NCI-H2029 (cell line): ENCODE data around the gene UBE2S.

Source experiments
- DNase-seq: peaks from one replicate; lab custom pipeline; 2025; lab: John Stamatoyannopoulos, UW

UBE2S gene

GRCh38 chr19:55383279-55384130 lies 24.1 kb downstream of the UBE2S start:
- peak; percentile 55 for DNase-seq

GRCh38 chr19:55382522-55383054 lies 25.0 kb downstream of the UBE2S start:
- DNase-seq, result no peak

GRCh38 chr19:55382013-55382412 lies 25.6 kb downstream of the UBE2S start:
- no peak for DNase-seq

DNA sequence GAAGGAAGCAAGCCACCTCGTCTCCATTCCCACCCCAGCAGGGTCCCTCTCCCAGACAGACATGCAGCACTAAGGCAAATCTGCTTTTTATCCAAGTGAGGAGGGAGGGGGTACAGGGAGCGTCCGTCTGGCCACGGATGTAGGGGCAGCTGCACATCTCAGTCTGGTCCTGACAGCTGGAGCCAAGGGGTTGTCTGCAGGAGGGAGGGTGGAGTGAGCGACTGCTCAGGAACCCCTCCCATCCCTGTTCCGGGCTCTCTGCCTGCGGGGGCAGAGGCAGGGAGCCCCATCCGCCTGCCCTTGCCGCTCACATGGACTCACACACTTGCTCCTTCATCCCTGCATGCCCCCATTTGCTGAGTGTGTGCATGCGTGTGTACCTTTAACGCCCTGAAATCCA lies 28.4 kb downstream of the UBE2S start:
- DNase-seq, result no peak

DNA sequence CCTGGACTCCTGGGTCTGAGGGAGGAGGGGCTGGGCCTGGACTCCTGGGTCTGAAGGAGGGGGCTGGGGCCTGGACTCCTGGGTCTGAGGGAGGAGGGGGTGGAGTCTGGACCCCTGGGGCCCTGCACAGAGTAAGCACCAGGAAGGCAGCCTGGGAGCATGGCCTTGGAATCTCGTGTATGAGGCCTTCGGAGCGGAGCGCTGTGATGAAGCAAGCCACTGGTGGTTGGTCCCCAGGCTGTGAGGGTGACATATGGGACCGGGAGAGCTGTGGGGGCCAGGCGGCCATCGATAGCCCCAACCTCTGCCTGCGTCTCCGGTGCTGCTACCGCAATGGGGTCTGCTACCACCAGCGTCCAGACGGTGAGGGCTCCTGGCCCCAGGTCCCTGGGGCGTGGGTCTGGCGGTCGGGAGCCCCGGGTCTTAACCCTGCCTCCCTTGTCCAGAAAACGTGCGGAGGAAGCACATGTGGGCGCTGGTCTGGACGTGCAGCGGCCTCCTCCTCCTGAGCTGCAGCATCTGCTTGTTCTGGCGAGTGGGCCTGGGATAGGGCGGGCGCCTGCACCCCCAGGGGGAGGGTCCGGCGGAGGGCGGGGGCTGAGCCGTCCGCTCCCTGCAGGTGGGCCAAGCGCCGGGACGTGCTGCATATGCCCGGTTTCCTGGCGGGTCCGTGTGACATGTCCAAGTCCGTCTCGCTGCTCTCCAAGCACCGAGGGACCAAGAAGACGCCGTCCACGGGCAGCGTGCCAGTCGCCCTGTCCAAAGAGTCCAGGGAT lies 30.0 kb downstream of the UBE2S start:
- no peak for DNase-seq

DNA sequence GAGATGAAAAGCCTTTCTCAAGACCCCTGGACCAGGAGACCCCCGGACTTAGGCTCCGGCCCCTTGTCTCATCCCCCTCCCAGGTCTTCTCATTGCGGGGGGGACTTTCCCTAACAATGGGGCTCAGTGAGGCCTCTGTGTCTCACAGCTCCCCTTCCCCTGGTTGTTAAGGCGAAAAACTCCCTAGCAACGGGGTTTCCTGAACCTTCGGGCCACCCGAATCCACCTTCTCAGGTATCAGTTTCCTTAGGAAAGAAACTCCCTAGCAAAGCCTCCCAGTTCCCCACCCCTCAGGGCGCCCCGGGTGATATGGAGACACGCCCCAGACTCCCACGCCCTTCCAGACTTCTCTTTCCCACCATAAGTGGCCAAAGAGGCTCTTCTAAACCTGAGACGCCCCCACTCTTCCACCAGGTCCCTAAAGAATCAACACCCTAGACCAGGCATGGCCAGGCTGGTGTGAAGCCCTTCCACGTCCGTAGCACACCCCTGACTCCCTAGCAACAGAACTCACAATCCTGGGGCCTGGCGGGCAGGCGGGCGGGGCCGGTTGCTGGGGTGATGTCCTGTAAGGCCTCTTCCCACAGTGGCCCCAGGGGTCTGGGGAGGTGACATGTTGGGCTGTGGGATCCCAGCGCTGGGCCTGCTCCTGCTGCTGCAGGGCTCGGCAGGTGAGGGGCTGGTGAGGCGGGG lies 31.2 kb downstream of the UBE2S start, which contains the start of gene TMEM190:
TSS of gene TMEM190 (plus strand) at position 586 of the 693 bp plus-strand sequence. CDS start at position 614, 28 bp downstream.
- no peak for DNase-seq

GRCh38 chr19:55373993-55374757 lies 33.4 kb downstream of the UBE2S start:
- DNase-seq, result no peak

DNA sequence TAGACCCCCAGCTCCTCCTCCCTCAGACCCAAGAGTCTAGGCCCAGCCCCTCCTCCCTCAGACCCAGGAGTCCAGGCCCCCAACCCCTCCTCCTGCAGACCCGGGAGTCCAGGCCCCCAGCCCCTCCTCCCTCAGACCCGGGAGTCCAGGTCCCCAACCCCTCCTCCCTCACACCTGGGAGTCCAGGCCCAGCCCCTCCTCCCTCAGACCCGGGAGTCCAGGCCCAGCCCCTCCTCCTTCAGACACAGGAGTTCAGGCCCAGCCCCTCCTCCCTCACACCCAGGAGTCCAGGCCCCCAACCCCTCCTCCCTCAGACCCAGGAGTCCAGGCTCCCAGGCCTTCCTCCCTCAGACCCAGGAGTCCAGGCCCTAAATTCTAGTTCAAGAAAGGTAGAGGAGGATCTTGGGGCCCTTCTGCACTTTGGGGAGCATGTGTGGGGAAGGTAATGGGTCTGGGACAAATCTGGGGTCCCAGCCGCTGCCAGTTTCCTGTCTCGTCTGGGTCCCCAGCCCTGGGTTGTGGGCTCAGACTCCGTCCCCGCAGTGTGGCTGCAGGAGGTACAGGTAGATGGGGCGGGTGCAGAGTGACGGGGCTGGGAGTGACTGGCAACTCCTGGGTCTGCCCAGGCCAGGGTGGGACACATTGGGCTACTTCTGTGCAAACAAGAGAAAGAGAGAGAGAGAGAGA lies 34.1 kb downstream of the UBE2S start:
- DNase-seq, result no peak

- no peak for DNase-seq
These were observed 35.1 kb downstream of the UBE2S start for GRCh38 chr19:55372316-55373081.

DNA sequence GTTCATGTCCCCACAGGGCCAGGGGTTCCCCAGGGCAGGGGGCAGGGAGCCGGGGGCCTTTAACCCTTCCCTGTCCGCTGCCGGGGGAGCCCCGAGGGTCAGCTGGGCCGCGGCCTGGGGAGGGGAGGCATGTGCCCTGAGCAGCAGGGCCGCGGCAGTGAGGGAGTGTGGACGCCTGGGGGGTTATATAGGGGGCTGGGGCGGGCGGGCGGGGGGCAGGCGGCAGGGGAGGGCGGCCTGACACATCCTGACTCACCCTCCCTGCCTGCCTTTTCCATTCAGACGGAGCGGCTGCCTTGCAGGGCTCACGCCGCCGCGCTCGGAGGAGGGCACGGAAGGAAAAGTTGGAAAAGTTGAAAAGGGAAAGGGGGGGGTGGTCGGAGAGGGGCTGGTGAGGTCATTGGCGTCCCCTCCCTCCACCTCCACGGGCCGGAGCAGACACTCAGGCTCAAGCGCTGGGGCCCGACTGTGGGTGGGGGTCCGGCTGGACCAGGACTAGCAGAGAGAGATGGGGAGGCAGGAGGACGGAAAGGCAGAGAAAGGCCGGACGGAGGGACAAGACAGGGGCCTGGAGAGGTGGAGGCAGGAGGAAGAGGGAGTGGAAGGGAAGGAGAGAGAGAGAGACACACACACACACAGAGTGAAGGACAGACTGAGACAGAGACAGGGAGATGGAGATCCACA lies 37.1 kb downstream of the UBE2S start, which contains the start of gene IL11:
TSS of gene IL11 (minus strand) at position 159 of the 684 bp plus-strand sequence. CDS start at position 6, 153 bp downstream.
- no peak for DNase-seq

GRCh38 chr19:55369653-55370304 lies 37.8 kb downstream of the UBE2S start:
- DNase-seq, result no peak

- DNase-seq, result no peak
These were observed 38.7 kb downstream of the UBE2S start for GRCh38 chr19:55368701-55369563.

DNA sequence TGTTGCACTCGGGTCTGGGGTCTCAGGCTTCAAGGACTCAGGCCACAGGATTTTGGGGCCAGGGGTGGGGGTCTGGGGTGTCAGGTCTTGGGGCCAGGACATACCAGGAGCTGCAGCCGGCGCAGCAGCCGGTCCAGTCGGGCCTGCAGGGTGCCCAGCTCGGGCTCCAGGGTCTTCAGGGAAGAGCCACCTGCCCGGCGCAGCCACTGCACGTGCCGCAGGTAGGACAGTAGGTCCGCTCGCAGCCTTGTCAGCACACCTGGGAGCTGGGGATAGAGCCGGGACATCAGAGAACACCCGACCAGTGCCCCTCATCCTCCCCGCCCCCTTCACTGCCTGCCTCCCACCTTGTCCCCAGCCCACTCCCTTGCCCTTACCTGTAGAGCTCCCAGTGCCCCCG lies 39.5 kb downstream of the UBE2S start:
- DNase-seq, result no peak

DNA sequence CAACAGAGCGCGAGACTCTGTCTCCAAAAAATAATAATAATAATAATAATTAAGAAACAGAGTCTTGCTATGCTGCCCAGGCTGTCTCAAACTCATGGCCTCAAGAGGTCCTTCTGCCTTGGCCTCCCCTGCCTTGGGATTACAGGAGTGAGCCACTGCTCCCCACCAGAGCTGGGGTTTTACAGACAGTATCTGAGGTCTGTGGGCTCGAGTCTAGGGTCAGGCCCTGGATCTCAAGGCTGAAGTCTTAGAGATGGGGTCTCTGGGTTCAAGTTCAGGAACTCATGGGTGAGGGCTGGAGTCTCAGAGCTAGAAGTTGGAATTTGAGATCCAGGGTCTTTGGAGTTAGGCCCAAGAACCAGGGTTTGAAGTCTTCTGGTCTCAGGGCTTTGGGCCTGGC lies 40.8 kb downstream of the UBE2S start:
- no peak for DNase-seq

DNA sequence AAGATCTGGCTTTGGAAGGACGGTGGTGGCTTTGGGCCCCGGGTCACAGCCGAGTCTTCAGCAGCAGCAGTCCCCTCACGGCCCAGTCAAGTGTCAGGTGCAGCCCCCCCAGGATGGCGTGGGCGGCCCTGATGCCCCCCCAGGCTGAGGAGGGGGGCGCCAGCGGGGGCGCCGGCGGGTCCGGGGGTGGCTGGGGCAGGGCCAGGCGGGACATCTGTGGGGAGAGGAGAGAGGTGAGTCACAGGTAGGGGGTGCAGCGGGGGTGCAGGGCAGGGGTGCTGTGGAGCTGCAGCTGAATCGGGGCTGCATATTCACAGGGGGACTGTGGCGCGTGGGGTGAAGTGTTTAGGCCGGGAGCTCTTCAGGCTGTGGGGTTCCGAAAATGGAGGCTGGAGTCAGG lies 41.6 kb downstream of the UBE2S start:
- DNase-seq, result no peak

- no peak for DNase-seq
These were observed 42.3 kb downstream of the UBE2S start for GRCh38 chr19:55365245-55365644.

DNA sequence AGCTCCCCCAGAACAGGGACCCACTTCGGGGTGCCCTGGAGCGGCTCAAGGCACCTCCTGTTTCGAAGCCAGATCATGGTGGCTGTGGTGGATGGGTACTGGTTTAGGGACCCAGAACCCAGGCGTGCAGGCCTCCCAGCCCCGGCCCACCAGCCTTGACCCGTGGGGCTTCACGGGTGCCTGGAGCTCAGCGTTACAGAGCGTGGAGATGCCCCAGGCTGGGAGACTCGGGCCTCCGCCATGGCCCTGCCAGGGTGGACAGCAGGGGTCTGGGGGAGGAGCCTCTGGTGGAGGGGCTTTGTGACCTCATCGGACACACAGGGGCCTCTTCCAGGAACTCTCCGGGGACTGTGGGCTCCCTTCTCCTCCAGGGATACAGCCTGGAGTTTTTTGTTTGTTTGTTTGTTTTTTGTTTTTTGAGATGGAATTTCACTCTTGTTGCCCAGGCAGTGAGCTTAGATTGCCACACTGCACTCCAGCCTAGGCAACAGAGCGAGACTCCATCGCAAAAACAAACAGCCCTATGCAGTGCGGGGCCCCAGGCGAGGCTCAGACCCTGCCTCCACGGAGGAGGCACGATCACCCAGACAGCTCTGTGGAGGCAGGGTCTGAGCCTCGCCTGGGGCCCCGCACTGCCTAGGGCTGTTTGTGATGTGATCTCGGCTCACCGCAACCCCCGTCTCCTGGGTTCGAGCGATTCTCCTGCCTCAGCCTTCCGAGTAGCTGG lies 44.4 kb downstream of the UBE2S start, which contains the start of gene GARIN5B:
TSS of gene GARIN5B (minus strand) at position 271 of the 727 bp plus-strand sequence. CDS start at position 77, 194 bp downstream.
- no peak for DNase-seq
